Astrocyte of the cerebellum (primary cell): ENCODE results near the gene UNC79.

Source experiments
- DNase-seq: peaks from one replicate; pipeline ENCODE4 v3.0.0-alpha.2; 2011; ENCODE audit warnings: low read depth
- H3K4me3 ChIP-seq: 2 replicates; pipeline ENCODE4 v1.5.1; 2011; ENCODE audit warnings: mild to moderate bottlenecking, low read depth, low read length, moderate library complexity
- CTCF ChIP-seq: IDR thresholded peaks from 2 replicates; pipeline ENCODE4 v1.5.1; 2012; ENCODE audit warnings: low read length, low read depth, moderate library complexity, mild to moderate bottlenecking; ENCODE audit errors: missing control alignments
- in situ Hi-C: cut with HindIII; loops from 2 replicates; pipeline ENCODE4 v1.10.0; 2017; ENCODE audit warnings: low sequenced_read_pairs

Gene UNC79

DNA sequence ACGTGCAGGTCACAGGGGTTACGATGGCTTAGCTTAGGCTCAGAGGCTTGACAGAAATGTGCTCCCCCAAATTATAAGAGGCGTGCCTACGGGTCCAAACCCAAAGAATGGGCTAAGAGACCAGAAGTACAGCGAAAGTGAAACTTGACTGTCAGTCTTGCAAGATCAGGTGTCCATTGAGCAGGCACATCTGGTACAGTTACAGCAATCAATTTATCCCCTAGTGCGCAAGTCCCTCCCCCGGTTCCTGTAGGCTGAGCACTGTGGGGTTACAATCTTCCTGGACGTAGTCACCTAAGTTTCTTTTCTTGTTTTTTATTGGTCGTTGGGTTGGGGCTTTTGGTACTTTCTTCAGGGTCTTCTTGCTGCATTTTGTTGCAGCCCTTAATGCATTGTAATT lies 134.2 kb downstream of the UNC79 start:
- TF ChIP-seq CTCF = no peak
- in situ Hi-C loops = no loop called here
- H3K4me3 ChIP-seq = no peak overlapping the region
- DNase-seq = no peak

- DNase-seq = no peak
- H3K4me3 ChIP-seq = no peak overlapping the region
- in situ Hi-C loops = no loop called here
- no peak for TF ChIP-seq CTCF
Observed at GRCh38 chr14:93566065-93566693, 135.4 kb downstream of the UNC79 start.

GRCh38 chr14:93571275-93571674 lies 140.5 kb downstream of the UNC79 start:
- DNase-seq = no peak
- no peak overlapping the region for H3K4me3 ChIP-seq
- no peak for TF ChIP-seq CTCF
- in situ Hi-C loops = no loop called here

DNA sequence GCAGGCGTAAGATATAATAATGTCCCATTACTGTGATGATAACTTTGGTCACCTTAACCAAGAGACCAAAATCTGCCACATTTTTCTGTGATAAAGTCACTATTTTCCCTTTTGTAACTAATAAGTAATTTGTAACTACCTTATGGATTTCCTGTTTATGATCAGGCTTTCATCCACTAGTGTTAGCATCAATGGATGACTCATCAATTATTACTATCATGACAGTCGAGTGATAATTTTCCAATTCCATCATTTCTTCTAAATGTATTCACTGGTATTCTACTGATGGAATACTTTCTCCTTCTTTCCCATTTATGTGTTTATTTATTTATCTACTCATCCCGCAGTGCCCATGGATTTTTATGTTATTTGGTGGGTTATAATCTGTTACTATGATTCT lies 148.4 kb downstream of the UNC79 start:
- in situ Hi-C loops = no loop called here

DNA sequence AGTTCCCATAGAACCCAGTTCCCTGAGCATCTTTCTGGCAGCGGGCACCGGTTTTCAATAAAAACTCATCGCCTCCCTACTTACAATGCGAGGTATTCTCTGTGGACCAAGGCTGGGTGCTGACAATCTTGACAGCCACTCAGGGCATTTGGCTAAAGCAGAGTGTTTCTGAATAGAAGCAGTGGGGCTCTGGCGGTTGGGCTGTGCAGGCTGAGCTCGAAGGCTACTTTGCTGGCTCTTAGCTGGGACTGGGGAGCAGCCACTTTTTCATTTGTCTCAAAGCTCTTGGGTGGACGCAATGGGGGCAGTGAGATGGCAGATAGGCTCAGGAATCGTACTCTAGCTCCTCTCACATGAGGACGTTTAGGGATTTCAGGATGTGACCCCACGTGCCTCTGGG lies 151.8 kb downstream of the UNC79 start:
- no peak for TF ChIP-seq CTCF
- no peak for DNase-seq
- in situ Hi-C loops = no loop called here
- no peak overlapping the region for H3K4me3 ChIP-seq

More for the DNA sequence above, 148.4 kb downstream of the UNC79 start:
- no peak for TF ChIP-seq CTCF
- H3K4me3 ChIP-seq = no peak overlapping the region
- DNase-seq = no peak

GRCh38 chr14:93587330-93587729 lies 156.6 kb downstream of the UNC79 start:
- no peak overlapping the region for H3K4me3 ChIP-seq
- DNase-seq = no peak
- in situ Hi-C loops = no loop called here
- no peak for TF ChIP-seq CTCF
